Body of pancreas (tissue), 4 donors: ENCODE results near the gene AJAP1. TPM values are rescaled to one million over a fixed set of nuclear protein-coding genes. Genes with fewer than 3 reads are reported as not detected.
A peak's percentile ranks its signal among the peaks of the same experiment; 100 is the strongest.

Experiments
- ATAC-seq: fragments of 150-250 bp; one replicate; pipeline ENCODE4 v1.9.1; 2016
- DNase-seq, 4 donors: peaks; one replicate each; pipeline ENCODE4 v3.0.0-alpha.2; 2019
- H3K27ac ChIP-seq, 4 donors: fragments of 200-600 bp; sonication (generic); 1 replicate in 3 of 4; 2 replicates in 1 of 4; pipeline versions ENCODE4 v1.5.1 to v1.6.1; 2016 to 2019; ENCODE audit warnings: mild to moderate bottlenecking in 1 of 4, mixed read lengths in 1 of 4, moderate library complexity in 1 of 4
- H3K27me3 ChIP-seq, 2 donors: fragments of 200-600 bp; sonication (generic); one replicate each; pipeline ENCODE4 v1.6.0; 2016; ENCODE audit warnings: mild to moderate bottlenecking in 1 of 2
- H3K36me3 ChIP-seq, 2 donors: fragments of 200-600 bp; sonication (generic); replicated peaks in 1 of 2; 2 replicates each; pipeline ENCODE4 v1.5.1; 2016; ENCODE audit warnings: low read depth in 2 of 2; ENCODE audit not compliant: insufficient read depth in 1 of 2
- H3K4me1 ChIP-seq: fragments of 200-600 bp; sonication (generic); one replicate; pipeline ENCODE4 v1.6.0; 2016
- H3K4me3 ChIP-seq, 2 donors: fragments of 200-600 bp; sonication (generic); 1 replicate in 1 of 2; 2 replicates in 1 of 2; pipeline ENCODE4 v1.5.1; 2016 to 2019
- H3K9me3 ChIP-seq, 3 donors: fragments of 200-600 bp; sonication (generic); 1 replicate in 2 of 3; 2 replicates in 1 of 3; pipeline ENCODE4 v1.5.1; 2016
- CTCF ChIP-seq, 7 experiments: fragments of 450-650 bp in 4 of 7; fragments of 200-600 bp in 3 of 7; sonication (generic) in 3 of 7; IDR thresholded peaks; one replicate each; pipeline ENCODE4 v1.5.1; 2016 to 2019; ENCODE audit warnings: antibody characterized with exemption in 7 of 7
- POLR2A ChIP-seq, 3 donors: fragments of 450-650 bp; IDR thresholded peaks; one replicate each; pipeline ENCODE4 v1.6.1; 2016; ENCODE audit warnings: antibody characterized with exemption in 3 of 3, mild to moderate bottlenecking in 2 of 3
- WGBS, 2 donors: methylation state at CpG; one replicate each; pipeline ENCODE4 v1.1.5; 2017; 5-methylcytosine and 5-hydroxymethylcytosine counted together
- intact Hi-C: fragments of 100-400 bp; cut with DNase I; formaldehyde crosslinking; loops from one replicate; pipeline ENCODE4 v1.15.1; 2023
- total RNA-seq, 2 donors: library from RNA; depleted of rRNA; stranded (reverse); fragments of >200 nt; gene quantifications; one replicate each; pipeline ENCODE4 v1.1.0, GENCODE V29; 2016

The AJAP1 gene
- total RNA-seq, 2 donors from 2014 or later = 0.66 to 2.9 TPM

- Histone ChIP-seq H3K36me3 (no peaks in the 10 kb centered on the region), H3K4me1 (no peaks in the 10 kb centered on the region), H3K4me3 (no peak overlapping the region), H3K27ac (no peak overlapping the region), H3K27me3 (no peaks in the 10 kb centered on the region), H3K9me3 (peaks cover 0 to 6% (median 0%) of the 10 kb centered on the region in 3 donors)
- TF ChIP-seq POLR2A (IDR thresholded peaks at IDR 0.05) = no peak
- no peak for TF ChIP-seq CTCF (IDR thresholded peaks at IDR 0.05)
- intact Hi-C loops = no loop called here
- ATAC-seq (no peak), DNase-seq (no peak)
- 73 to 79% methylated on average over 11 of the region's 11 CpGs for WGBS, 2 donors
Measured at GRCh38 chr1:4796161-4797015, 142.0 kb downstream of the AJAP1 start.

- WGBS, 2 donors = 42 to 64% methylated on average over 5 to 6 of the region's 6 CpGs
- H3K4me1 ChIP-seq = no peaks in the 10 kb centered on the region
- no peaks in the 10 kb centered on the region for H3K27me3 ChIP-seq
- H3K9me3 ChIP-seq = peaks cover 0 to 6% (median 0%) of the 10 kb centered on the region in 3 donors
- TF ChIP-seq POLR2A (IDR thresholded peaks at IDR 0.05) (no peak), CTCF (IDR thresholded peaks at IDR 0.05) (no peak)
- ATAC-seq (no peak), DNase-seq (no peak)
- no peaks in the 10 kb centered on the region for H3K36me3 ChIP-seq
- intact Hi-C loops = no loop called here
- H3K27ac ChIP-seq = no peak overlapping the region
- H3K4me3 ChIP-seq = no peak overlapping the region
Measured at GRCh38 chr1:4797016-4797410, 142.6 kb downstream of the AJAP1 start.

- ATAC-seq = no peak
- intact Hi-C loops = no loop called here
- WGBS, 2 donors = 79 to 83% methylated on average over 5 of the region's 5 CpGs
Measured at GRCh38 chr1:4797429-4797828, 143.0 kb downstream of the AJAP1 start.

GRCh38 chr1:4801192-4801924 is 146.9 kb downstream of the AJAP1 start:
- 51 to 53% methylated on average over 14 of the region's 14 CpGs for WGBS, 2 donors
- intact Hi-C loops = no loop called here
- Histone ChIP-seq H3K27me3 (no peaks in the 10 kb centered on the region), H3K36me3 (no peaks in the 10 kb centered on the region), H3K27ac (no peak overlapping the region), H3K9me3 (peaks cover 0 to 6% (median 0%) of the 10 kb centered on the region in 3 donors), H3K4me3 (no peak overlapping the region), H3K4me1 (no peaks in the 10 kb centered on the region)
- ATAC-seq (peak; percentile 38), DNase-seq (peak; percentile 26 to 73 (median 54))
- no peak for TF ChIP-seq POLR2A (IDR thresholded peaks at IDR 0.05)
- TF ChIP-seq CTCF (IDR thresholded peaks at IDR 0.05) = no peak

More at GRCh38 chr1:4797429-4797828, 143.0 kb downstream of the AJAP1 start:
- no peak overlapping the region for H3K4me3 ChIP-seq
- DNase-seq = no peak
- no peaks in the 10 kb centered on the region for H3K4me1 ChIP-seq
- no peak for TF ChIP-seq CTCF (IDR thresholded peaks at IDR 0.05)
- TF ChIP-seq POLR2A (IDR thresholded peaks at IDR 0.05) = no peak
- no peak overlapping the region for H3K27ac ChIP-seq
- no peaks in the 10 kb centered on the region for H3K27me3 ChIP-seq
- peaks cover 0 to 6% (median 0%) of the 10 kb centered on the region in 3 donors for H3K9me3 ChIP-seq
- no peaks in the 10 kb centered on the region for H3K36me3 ChIP-seq
